ENCODE results near the gene P4HA1.

GRCh38 chr10:73131301-73131700 lies 34.6 kb upstream of the P4HA1 start:
- TF ChIP-seq CTCF (IDR thresholded peaks at IDR 0.05) = no peak
- no peak for TF ChIP-seq ZFX (IDR thresholded peaks at IDR 0.05; ENCODE audit: borderline replicate concordance)

Measured in 22Rv1 (cell line).